Activated gamma-delta T cell (primary cell): ENCODE data around the gene SOX13.

Source experiments
- DNase-seq: peaks from one replicate; lab custom pipeline; 2025; lab: John Stamatoyannopoulos, UW

SOX13 gene

DNA sequence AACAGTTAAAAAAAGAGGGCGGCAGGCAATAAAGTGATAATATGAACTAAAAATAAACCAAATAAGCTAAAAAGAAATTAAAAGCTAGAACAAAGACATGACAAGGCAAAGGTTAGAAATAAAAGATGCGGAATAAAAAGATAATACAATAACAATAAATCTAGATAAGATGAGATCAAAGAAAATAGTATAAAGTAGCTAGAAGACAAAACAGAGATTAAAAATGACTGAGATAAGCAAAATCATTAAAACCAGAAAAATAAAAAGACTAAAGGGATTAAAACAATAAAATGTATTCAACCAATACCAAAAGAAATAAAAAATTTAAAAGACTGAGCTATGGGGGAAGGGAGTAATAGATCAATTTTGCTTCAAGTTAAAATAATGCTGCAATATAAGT is 10.8 kb upstream of the SOX13 start:
- DNase-seq, result no peak

DNA sequence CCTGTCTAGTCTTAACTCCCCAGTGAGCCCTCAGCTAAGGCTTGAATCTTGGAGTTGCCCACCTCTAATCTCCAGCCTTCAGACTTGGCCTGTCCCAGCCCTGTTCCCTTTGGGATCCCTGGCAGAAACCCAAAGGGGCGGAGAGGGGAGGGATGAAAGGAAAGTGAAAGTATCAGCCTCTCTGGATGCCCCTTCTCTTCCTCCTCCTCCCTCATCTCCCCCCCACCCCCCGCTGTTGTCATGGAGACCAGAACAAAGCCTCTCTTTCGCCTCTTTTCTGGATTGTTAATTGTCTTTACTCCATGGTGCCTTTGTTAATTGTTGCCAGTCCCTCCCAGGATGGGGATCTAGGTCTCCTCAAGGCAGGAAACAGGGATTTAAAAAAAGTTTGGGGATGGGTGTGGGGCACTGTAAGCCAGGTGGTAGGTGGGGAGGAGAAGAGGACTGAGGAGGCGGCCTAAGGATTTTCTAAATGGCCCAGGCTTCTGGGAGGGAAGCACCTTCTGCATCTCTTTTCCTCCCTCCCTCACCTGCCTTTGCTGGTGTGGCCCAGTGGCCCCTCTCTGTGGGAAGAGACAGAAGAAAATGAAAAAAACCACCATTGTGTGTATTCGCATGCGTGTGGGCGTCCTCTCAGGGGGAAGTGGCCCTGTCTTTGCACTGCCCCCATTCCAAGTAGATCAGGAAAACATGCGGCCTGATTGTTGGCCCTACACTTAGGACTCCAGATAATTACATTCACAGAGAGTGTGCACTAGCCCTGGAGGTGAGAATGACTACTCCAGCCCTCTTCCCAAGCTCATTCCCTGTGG is 7.5 kb upstream of the SOX13 start:
- no peak for DNase-seq

DNA sequence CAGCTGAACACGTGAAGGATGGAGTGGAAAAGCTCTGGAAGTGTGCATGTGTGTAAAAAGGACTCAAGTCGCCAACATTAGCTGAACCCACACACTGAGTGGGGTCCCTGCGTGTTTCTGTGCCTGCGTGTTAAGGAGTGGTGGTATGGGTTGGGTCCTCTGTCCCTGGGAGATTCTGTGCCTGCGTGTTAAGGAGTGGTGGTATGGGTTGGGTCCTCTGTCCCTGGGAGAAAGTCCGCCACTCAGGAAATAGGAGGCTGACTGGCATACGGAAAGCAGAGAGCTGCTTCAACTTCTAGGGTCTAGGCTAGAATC is 7.0 kb upstream of the SOX13 start:
- no peak for DNase-seq

DNA sequence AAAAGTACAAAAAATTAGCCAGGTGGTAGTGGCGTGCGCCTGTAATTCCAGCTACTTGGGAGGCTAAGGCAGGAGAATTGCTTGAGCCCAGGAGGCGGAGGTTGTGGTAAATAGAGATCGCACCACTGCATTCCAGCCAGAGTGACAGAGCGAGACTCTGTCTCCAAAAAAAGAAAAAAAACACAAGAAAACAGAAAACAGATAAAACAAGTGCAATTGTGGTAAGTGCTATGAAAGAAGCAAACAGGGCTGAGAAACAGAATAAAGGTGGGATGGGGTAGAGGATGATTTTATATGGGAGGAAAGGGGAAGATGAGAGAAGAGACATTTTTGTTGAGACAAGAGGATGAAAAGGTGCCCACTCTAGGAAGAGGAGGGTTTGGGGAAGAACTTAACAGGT is 5.0 kb upstream of the SOX13 start:
- no peak for DNase-seq

DNA sequence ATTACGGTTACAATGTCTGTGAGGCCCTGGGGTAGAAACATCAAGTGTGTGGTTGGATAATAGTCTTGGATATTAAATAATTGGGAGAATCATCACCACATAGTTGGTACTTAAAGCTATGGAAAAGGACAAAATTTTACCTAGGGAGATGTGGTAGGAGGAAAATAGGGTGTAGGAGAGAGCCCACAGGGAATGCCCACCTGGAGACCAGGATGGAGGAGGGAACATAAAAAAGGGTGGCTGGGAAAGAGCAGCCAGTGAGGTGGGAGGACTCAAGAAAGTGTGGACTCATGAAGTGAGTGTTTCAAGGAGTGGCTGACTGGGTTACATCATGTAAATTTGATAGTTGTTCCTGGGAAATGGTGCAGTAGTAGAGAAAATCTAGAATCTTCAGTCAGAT is 3.0 kb upstream of the SOX13 start:
- DNase-seq, result no peak

DNA sequence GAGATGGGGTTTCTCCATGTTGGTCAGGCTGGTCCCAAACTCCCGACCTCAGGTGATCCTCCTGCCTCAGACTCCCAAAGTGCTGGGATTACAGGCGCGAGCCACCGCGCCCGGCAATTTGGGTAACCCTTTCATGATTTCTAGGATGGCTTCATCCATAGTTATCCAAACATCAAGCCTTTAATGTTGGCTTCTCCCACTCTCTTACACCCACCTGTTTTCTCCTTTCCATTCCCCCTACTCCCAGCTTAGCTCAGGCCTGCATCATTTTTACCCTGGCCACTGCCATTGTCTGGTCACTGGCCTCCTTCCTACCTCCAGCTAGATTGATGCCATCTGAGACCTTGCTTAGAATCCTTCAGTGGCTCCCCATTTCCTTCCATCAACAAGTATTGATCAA is 2.0 kb upstream of the SOX13 start:
- no peak for DNase-seq

DNA sequence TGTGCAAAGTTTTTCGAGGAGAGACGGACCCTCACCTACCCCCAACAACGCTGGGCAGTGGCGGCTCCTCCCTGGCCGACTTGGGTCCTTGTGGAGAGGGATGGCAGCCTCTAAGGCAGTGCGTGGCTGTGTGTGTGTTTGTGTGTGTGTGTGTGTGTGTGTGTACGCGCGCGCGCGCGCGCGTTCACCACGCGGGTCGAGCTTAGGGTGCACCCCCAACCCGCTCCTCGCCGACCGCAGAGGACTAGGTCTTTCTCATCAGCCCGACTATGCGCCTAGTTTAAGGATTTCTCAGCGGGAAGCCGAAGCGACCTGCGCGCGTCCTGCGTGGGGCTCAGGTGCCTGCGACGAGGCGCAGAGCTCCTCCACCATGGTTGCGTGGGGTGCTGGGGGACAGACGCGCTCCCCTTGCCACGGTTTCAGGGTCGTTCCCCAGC is 940 bp downstream of the SOX13 start:
- DNase-seq, result no peak

DNA sequence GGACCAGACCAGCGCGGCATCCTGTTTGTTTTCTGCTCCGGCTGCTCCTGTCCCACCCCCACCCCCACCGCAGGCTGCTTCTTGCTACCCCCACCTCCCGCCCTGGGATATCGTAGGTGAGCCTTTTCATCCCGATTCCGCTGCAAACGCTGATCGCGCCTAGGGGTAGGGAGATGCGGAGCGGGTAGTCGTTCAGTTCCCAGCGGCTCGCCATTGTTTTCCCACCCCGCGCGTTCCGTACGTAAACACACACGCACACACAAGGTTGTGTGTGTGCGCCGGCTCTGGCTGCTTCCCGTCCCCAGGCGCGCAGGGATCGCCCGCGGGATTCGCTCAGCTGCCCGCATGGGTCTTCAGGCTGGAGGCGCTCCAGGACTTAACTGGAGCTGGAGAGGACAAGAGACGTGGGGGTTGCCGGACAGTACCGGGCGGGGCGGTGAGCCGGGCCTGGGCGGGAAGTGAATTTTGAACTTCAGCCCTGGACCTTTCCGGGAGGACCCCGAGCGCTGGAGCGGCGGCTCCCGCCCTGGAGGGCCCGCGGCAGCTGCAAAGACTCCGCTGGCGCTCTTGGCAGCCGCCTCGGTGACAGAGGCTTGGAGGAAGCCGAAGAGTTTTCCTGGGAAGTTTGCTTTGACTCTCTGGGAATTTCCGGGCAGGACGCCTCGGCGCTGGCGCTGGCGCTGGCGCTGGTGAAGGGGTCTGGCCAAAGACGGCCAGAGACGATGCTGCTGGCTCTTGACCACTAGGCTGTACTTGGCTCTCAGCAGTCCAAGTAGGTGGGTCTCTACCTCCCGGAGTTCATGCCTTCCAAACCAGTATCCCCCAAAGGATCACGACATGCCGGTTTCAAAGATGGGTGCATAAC is 1.6 kb downstream of the SOX13 start:
- no peak for DNase-seq

DNA sequence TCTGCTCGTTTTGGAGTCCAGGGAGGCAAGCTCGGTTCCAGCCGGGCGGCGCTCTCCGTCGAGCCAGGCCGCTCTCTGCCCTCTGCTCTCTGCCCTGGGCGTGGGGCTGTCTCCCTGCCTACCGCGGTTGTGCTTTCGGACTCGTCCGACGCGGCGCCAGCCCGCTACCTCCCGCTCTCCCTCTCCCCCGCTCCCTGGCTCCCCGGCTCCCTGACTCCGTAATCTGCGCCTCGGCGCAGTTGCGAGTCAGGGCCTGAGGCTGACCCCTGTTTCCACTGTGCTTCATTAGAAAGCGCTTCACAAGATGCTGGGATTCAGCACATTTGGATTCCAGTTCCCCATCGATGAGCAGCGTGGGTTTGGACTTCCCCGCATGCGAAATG is 2.2 kb downstream of the SOX13 start:
- no peak for DNase-seq

DNA sequence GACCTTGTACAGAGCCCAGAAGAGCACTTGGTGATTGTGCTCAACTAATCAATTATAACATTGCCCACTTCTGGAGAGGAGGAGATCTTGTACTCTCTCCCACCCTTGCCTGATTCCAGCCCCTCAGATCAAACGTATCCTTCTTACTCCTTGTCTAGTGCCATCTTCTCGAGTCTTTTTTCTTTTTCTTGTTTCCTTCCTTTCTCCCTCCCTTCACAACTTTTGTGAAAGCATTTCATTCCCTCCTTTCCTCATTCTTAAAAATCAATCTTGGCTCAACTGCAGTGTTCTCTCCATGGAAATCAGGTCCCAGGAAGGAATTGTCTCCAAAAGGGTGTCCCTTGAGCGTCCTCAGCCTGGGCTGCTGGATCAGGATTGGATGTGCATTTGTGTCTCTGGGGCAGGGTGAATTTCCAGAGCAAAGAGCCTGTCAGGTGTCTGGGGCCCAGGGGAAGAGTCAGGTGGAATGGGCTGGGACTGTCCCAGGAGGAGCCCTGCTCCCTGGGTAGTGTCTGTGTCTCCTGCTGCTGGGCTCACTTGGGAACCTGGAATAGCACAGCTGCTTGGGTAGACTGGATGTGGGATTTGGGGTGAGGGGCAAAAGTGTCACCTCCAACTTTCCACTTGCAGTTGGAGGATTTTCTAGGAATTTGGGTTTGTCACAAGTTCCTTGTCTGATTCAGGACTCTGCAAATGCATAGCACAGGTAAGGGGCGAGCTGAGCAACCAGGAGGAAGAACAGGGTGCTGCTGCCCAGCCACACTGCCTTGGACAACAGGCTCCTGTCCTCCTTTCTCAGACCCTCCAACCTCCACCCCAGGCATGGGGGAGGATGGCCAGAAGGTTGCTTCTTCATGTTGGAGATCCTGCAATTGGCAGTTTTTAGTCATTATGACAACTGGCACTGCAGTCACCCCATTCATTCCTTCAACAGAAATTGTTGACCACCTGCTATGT is 3.3 kb downstream of the SOX13 start:
- no peak for DNase-seq

DNA sequence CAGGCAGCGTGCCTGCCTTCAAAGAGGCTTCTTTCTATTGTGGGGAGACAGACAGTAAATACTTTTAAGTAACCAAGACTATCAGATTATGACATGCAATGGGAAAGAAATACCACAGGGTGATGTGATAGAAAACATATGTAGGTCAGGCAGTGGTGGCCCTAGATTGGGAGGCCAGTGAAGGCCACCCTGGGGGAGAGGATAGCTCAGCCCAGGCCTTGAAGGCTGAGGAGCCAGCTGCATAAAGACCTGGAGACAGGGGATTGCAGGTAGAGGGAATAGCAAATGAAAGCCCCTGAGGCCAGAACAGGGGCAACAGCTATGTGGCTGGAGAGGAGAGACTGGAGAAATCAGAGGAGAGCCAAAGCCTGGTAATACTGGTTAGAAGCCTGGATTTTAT is 4.0 kb downstream of the SOX13 start:
- no peak for DNase-seq

DNA sequence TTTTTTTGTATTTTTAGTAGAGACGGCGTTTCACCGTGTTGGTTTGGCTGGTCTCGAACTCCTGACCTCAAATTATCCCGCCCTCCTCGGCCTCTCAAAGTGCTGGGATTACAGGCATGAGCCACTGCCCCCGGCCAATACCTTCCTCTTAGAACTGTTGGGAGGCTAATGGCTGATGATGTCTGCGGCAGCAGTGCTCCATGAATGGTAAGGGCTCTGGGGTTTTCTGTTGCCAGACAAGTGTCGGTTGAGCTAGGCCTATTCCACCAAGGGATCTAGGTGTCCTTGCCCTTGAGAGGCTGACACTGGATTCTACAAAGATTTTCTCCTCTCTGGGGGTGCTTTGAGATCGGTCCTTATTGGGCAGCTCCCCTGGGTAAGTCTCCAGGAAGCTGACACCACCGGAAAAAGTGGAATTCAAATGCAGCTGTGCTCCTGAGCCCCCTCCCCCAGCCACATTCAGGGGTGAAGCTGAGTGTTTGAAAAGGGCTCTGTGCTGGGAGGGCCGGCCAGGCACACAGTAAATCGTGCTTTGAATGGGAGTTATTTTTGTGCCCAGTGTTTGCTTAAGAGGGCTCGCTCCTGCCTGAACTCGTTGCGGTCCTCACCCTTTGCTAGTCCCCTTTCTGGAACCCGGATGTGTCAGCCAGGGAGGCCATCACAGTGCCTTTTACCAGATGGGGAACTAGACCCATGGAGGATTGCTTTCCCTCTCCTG is 5.2 kb downstream of the SOX13 start:
- no peak for DNase-seq

DNA sequence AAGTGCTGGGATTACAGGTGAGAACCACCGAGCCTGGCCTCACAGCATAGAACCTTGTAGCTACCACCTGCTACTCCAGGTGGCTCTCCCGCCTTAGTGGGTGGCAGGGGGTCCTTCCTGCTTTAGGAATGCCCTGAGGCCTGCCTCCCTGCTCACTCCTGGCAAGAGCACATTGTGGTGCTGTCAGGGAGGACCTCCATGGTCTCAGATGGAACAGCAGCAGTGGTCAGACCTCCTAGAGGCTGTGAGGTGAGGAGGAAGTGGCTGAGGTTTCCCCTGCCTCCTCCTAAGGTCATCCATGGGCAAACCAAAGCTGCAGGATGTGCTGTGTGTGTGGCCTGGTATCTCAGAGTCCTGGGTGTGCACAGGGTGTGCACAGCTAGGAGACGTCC is 6.7 kb downstream of the SOX13 start:
- DNase-seq, result no peak

DNA sequence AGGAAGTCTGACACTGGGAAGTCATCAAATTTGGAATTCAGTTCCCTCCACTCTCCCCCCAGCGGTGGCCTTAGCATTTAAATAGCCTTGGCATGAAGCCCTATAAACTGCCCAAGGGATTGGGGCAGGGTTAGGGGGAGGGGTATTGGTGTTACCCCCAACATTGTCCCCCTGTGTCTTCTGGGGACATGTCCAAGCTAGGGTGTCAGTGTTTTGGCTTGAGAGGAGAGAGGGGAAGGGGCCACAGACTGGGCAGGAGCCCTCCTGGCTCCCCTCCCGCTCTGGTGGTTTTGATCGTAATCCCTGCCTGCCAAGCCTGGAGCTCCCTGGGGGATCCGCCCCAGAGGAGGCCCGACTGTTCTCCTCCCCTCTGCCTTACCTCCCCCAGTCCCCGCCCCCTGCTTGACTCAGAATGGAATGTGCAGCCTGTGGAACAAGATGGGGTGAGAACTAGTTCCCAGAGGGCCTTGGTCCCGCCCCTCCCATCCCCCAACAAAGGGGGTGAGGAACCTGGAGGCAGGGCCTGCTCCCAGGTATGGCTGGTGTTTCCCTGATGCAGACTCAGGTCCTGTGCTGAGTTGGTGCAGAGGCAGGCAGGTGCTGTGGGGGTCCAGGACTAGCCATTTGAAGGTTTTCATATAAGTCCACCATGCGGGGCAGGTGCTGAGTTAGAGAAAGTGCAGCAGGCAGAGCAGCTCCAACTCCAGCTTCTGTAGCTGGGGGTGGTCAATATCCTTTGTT is 7.4 kb downstream of the SOX13 start:
- DNase-seq, result no peak

DNA sequence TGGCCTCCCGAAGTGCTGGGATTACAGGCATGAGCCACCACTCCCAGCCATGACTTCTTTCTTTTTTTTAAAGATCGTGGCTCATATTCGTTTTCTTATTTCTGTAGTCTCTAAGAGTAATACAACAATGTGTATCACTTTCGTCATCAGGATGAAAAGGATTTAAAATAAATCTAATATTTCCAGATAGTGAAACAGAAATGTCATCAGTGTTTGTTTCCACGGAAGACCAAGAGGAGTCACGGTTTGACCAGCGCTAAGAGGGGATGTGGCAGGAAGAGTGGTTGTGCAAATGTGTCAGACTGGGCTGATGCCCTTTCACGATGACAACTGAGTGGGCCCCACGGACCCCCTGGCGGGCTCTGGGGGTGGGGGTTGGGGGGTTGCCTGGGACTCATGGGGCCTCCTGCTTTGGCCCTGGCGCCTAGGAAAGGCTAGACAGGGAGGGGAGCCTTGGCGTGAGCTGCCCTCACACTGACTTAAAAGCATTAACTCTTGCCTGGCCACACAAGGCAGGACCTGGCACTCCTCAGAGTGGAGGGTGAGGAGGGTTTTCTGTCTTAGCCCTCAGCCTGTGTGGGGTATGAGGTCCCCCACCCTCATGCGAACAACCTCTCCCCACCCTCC is 8.4 kb downstream of the SOX13 start:
- DNase-seq, result no peak

DNA sequence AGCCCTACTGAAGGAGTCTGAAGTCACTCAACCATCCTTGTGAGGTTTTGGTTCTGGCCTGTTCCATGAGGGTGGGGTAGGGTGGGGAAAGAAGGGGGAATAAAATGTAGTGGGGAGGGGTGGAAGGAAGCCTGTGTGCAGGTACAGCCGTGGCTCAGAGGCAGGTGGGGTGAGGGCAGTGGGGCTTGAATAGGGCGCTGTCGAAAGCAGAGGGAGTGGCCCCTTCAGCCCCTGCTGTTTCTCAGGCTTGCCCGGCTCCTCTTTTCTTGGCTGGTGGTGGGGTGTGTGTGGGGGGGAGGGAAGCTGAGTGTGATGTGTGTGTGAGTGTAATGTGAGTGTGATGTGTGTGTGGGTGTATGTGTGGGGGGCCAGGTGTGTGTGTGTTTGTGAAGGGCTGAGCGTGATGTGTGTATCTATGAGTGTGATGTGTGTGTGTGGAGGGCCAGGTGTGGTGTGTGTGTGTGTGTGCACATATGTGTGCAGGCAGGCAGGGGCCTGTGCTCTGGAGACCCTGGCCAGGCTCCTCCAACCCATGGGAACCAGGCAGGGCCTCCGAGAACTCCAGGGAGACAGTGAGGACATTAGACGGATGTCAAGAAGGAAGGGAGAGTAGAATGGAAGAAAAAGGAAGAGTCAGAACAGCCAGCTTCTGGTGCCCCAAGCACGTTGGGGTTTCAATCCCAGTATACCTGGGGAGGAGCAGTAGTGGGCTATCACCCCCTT is 9.0 kb downstream of the SOX13 start:
- no peak for DNase-seq

DNA sequence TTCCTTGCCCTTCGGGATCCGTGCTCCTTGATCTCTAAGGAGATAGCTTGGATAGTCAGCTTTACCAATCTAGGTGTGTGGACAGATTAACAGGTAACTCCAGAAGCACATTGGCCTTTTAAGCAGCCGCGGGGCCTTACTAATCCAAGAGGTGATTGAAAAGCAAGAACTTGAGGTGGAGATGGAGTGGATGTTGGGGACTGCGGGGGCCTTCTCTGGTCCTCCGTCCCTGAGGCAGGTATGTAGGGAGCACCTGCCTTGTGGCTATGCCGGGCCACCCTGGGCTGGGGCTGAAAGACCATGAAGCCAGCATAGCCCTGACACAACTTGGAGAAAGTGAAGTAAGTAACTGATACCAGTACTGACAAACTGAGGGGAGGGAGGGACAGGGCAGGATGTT is 10.6 kb downstream of the SOX13 start:
- DNase-seq, result no peak

DNA sequence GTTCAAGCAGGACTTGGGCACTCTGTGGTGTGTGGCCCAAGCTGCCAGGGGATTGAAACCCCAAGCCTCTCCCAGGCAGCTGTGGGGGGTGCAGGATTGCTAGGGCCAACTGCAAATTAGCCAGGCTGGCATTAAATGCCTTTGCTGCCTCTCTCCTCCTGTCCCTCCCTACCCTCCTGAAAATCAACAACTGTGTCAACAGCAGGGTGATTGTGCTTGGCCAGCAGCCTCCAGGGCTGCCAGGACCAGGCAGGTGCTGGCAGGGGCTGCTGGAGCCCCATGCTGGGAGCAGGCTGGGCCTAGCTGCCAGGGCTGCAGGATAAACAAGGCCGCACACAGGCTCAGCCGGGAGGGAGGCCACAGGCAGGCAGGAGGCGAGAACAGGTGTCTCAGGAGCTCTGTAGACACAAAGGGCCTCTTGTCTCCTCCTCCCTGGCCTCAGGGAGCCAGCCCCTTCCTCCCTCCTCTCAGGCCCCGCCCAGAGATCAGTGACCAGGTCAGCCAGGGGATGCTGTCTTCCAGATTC is 11.4 kb downstream of the SOX13 start:
- DNase-seq, result no peak

DNA sequence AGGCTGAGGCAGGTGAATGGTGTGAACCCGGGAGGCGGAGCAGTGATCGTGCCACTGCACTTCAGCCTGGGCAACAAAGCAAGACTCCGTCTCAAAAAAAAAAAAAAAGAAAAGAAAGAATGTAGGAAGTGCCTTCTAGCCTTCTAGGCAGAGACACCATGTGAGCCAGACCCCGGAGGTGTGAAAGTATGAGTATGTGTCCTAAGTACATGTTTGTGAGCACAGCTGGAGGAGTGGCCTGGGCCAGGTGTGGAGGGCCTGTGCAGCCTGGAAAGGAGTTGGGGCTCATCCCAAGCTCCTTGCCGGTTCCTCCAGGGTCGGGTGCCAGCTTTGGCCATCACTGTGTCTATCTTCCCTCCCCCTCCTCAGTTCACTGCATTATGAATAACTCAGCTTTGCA is 13.0 kb downstream of the SOX13 start:
- DNase-seq, result no peak
